Measurements from ENCODE around the gene CACNA1C.
"Not testable (repeated sequence)": the region's sequence is repeated elsewhere in the genome, so short reads cannot be mapped to it uniquely, and the experiment has no call there.

The CACNA1C gene

DNA sequence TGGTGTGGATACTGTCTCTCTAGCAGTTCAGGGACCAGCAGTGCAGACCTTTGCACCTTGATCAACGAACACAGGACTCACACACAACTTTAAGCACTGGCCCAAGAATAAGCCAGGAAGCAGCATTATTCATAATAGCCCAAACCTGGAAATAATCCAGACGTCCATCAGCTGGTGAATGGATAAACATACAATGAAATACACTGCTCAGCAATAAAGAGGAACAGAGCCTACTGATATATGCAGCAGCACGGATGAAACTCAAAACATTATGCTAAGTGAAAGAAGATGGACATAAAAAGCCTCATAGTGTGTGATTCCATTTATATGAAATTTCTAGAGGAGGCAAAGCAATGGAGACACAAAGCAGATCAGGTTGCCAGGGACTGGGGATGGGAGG lies 438.0 kb downstream of the CACNA1C start:
- Histone ChIP-seq H3K36me3 (replicated peaks) (no peaks in the 10 kb centered on the region), H3K4me3 (ENCODE audit: low read depth, low read length) (no peak overlapping the region), H3K27ac (no peak overlapping the region), H3K27me3 (replicated peaks) (peaks cover under 1% of the 10 kb centered on the region)
- in situ Hi-C loops (cut with HindIII; ENCODE audit: low pct_ligation_motif_present, low sequenced_read_pairs): no loop called here
- no peak for DNase-seq
- TF ChIP-seq, protein P1, sequence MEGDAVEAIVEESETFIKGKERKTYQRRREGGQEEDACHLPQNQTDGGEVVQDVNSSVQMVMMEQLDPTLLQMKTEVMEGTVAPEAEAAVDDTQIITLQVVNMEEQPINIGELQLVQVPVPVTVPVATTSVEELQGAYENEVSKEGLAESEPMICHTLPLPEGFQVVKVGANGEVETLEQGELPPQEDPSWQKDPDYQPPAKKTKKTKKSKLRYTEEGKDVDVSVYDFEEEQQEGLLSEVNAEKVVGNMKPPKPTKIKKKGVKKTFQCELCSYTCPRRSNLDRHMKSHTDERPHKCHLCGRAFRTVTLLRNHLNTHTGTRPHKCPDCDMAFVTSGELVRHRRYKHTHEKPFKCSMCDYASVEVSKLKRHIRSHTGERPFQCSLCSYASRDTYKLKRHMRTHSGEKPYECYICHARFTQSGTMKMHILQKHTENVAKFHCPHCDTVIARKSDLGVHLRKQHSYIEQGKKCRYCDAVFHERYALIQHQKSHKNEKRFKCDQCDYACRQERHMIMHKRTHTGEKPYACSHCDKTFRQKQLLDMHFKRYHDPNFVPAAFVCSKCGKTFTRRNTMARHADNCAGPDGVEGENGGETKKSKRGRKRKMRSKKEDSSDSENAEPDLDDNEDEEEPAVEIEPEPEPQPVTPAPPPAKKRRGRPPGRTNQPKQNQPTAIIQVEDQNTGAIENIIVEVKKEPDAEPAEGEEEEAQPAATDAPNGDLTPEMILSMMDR (IDR thresholded peaks at IDR 0.05; ENCODE audit: low read depth, low read length, missing control alignments): no peak

DNA sequence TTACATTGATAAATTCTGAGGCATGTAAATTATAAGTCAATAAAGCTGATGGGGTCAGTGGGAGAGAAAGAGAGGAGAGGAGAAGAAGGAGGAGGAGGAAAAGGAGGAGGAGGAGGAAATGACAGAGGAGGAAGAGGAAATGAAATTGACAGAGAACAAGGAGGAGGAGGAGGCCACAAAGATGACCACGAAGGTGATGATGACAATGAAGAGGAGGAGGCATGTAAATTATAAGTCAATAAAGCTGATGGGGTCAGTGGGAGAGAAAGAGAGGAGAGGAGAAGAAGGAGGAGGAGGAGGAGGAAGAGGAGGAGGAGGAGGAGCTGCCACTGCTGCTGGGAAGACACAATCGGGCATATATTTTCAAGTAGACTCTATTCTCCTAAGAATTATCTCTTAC lies 438.6 kb downstream of the CACNA1C start:
- H3K27ac ChIP-seq; DNase-seq; H3K4me3 ChIP-seq (ENCODE audit: low read depth, low read length); H3K27me3 ChIP-seq (replicated peaks); H3K36me3 ChIP-seq (replicated peaks); in situ Hi-C loops (cut with HindIII; ENCODE audit: low pct_ligation_motif_present, low sequenced_read_pairs): not testable (repeated sequence)

DNA sequence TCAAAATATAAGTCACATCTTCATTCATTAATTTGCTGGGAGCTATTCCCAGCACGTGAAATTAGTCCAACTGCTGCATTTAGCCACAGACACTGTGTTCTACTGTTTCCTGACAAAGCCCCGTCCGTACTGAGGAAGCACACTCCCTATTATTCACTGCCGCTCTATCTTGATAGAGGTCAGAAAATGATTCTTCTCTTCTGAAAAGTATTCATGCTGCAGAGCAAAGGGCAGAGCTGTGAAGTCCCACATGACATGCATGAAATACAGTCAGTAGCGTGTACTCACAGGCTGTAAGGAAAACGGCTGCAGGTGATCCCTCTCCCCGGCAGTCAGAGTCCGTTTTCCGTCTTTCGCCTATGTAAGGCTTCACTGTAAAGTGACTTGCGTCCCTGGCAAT lies 439.4 kb downstream of the CACNA1C start:
- TF ChIP-seq, protein P1 (IDR thresholded peaks at IDR 0.05; ENCODE audit: low read depth, low read length, missing control alignments): no peak
- Histone ChIP-seq H3K36me3 (replicated peaks) (no peaks in the 10 kb centered on the region), H3K27me3 (replicated peaks) (peaks cover 4% of the 10 kb centered on the region), H3K27ac (no peak overlapping the region), H3K4me3 (ENCODE audit: low read depth, low read length) (no peak overlapping the region)
- DNase-seq: no peak
- in situ Hi-C loops (cut with HindIII; ENCODE audit: low pct_ligation_motif_present, low sequenced_read_pairs): no loop called here

DNA sequence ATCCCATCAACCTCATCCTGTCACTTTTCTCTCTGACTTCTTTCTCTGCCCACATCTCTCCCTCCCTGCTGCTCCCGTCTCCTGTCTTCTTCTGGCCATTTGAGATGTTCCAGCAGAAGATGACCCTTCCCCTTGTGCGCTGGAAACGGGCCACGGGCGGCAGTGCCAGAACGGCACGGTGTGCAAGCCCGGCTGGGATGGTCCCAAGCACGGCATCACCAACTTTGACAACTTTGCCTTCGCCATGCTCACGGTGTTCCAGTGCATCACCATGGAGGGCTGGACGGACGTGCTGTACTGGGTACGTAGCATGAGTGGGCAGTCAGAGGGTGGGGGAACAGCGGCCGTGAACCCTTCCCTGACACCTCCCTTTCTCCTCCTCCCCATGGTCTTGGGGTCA lies 440.3 kb downstream of the CACNA1C start:
- Histone ChIP-seq H3K4me3 (ENCODE audit: low read depth, low read length) (no peak overlapping the region), H3K36me3 (replicated peaks) (no peaks in the 10 kb centered on the region), H3K27me3 (replicated peaks) (peaks cover 4% of the 10 kb centered on the region), H3K27ac (no peak overlapping the region)
- in situ Hi-C loops (cut with HindIII; ENCODE audit: low pct_ligation_motif_present, low sequenced_read_pairs): no loop called here
- TF ChIP-seq, protein P1 (IDR thresholded peaks at IDR 0.05; ENCODE audit: low read depth, low read length, missing control alignments): no peak
- DNase-seq: no peak

DNA sequence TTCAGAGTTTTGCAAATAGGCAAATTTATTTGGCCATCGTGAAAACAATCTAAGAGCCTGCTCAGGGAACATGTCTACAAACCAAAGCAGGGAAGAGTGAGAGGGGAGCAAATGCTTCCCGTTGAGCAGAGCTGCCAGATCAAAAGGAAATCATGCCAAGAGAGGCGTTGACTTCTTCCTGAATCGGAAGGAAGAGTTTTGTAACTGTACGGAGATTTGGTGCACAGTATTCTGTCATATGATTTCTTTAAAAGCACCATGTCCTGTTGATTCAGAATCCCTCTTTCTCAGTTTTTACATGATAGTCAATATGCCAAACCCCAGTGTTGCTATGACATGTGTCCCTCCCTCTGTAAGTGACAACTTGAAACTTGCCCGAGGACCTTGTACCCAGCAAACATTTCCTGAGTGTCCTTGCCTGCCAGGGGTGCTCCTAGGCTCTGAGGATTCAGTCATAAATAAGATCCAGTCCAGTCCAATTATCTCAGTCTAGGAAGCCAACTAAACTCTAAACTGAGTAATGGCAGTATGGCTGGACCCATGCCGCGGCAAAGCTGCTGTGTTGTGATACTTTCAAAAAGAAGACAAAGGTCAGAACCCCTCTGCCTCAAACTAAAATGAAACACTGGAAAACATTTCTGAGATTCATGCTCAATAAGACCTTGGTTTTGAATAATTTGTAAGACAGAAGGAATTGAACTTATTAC lies 441.9 kb downstream of the CACNA1C start:
- in situ Hi-C loops (cut with HindIII; ENCODE audit: low pct_ligation_motif_present, low sequenced_read_pairs): no loop called here
- Histone ChIP-seq H3K36me3 (replicated peaks) (no peaks in the 10 kb centered on the region), H3K4me3 (ENCODE audit: low read depth, low read length) (no peak overlapping the region), H3K27me3 (replicated peaks) (peaks cover 4% of the 10 kb centered on the region), H3K27ac (no peak overlapping the region)
- DNase-seq: no peak
- TF ChIP-seq, protein P1 (IDR thresholded peaks at IDR 0.05; ENCODE audit: low read depth, low read length, missing control alignments): no peak

DNA sequence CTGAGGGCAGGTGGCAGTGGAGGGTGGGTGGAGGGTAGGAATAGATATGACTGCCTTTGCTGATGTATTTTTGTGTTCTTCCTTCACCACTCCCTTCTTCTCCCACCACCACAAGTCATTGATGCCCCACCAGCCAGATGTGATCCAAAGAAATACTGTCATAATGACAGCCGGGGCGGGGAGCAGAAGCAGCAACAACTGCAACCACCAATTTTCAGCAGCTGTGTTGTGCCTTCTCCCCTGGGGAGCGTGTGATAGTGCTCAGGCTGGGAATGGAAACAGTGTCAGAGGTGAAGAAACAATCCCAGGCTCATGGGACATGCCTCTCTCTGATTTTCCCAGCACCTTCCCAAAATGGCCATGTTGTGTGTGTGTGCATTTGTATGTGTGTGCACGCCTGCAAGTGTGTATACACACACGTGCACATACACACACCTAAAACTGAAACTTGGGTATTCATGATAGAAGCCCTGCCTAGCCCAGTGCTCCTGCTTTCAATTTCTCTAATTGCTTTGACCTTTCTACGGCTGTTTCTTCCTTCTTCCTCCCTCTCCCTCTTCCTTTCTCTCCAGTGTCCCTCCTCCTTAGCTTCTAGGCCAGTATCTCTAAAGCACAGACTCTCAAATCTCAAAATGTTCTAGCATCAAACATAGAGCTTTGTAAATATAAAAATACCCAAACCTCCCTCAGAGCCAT lies 442.8 kb downstream of the CACNA1C start:
- Histone ChIP-seq H3K4me3 (ENCODE audit: low read depth, low read length) (no peak overlapping the region), H3K36me3 (replicated peaks) (no peaks in the 10 kb centered on the region), H3K27ac (no peak overlapping the region), H3K27me3 (replicated peaks) (peaks cover 4% of the 10 kb centered on the region)
- no peak for DNase-seq
- in situ Hi-C loops (cut with HindIII; ENCODE audit: low pct_ligation_motif_present, low sequenced_read_pairs): no loop called here
- TF ChIP-seq, protein P1 (IDR thresholded peaks at IDR 0.05; ENCODE audit: low read depth, low read length, missing control alignments): no peak

All from brain microvascular endothelial cell (primary cell).